Stimulated activated CD4-positive, alpha-beta T cell treated with anti-CD3 and anti-CD28 coated beads, Interleukin-1b, Interleukin-23, amount 100 ng/mL, for 24 hours (primary cell): ENCODE results near the gene DCHS1.

Experiments used
- DNase-seq, 4 experiments: peaks; one replicate each; pipeline ENCODE4 v3.0.0-alpha.2; 2020; ENCODE audit warnings: low read depth in 4 of 4, low spot score in 1 of 4

Gene DCHS1

GRCh38 chr11:6646918-6647679 is 8.5 kb downstream of the DCHS1 start:
- no peak for DNase-seq

GRCh38 chr11:6646576-6646917 is 9.1 kb downstream of the DCHS1 start:
- DNase-seq = no peak

- DNase-seq = no peak
These were observed 9.5 kb downstream of the DCHS1 start for GRCh38 chr11:6646071-6646470.

DNA sequence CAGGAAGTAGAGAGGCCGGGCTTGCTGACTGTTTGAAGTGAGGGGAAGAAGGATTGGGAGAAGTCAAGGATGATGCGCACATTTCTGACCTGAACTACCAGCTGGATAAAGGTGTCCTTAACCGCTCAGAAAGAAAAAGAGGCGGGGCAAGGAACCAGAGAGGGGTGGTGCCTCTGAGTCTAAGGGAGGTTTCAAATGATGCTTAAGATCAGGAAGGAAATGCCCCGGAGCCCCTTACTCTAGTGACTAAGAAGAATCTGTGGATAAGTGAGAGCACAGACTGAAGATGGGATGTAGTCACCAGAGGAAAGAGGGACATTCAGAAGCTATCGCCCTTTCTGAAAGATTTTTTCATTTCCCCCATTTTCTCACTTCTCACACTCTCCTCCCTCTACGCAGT is 12.7 kb downstream of the DCHS1 start:
- no peak for DNase-seq

- no peak for DNase-seq
These were observed 14.5 kb downstream of the DCHS1 start for GRCh38 chr11:6640985-6641701.

DNA sequence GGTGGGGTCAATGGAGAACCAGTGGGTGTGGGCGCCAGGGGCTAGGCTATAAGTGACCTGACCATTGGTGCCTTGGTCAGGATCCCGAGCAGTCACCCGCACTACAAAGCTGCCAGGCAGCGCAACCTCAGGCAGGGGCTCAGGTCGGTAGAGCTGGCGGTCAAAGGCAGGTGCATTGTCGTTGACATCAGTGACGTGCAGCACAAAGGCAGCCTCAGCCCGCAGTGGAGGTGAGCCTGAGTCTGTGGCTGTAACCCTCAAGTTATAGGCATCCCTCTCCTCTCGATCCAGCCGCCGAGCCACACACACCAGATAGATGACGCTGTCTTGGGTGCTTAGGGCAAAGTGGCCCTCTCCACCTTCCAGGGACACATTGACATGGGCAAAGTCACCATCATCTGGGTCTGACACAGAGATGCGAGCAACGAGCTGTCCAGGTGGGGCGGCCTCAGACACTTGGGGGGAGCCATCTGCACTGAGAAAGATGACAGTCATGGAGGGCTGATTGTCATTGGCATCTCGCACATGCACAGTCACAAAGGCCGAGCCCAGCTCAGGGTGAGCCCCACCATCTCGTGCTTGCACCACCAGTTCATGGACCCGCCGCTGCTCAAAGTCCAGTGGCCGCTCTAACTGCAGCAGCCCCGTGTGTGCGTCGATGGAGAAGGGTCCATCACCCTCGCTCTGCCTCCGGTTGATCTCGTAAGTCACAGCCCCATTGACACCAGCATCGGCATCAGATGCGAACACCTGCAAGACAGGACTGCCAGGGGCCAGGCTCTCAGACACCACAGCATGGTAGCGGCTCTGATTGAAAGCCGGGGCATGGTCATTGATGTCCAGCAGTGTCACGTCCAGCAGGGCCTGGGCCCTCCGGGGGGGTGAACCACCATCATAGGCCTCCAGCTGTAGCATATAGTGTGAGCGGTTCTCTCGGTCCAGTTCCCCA is 15.3 kb downstream of the DCHS1 start:
- DNase-seq = no peak

DNA sequence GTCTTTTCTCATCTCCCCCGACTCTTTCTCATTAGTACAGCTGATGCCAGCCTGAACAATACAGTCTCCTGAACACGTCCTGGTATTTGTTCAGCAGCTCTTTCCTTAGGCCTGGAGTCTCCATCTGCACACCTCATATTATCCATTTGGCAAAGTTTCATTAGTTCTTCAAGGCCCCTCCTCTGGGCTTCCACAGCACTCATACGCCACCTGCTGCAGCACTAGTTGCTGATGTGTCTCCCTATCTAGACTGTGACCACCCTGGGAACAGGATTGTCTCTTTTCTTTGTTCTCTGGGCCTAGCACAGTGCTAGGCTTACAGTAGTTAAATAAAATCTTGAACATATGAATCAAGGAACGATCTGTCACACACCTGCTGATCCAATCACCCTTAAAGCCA is 17.2 kb downstream of the DCHS1 start:
- no peak for DNase-seq

GRCh38 chr11:6637871-6638270 is 17.7 kb downstream of the DCHS1 start:
- DNase-seq = no peak

GRCh38 chr11:6636480-6636879 is 19.1 kb downstream of the DCHS1 start:
- DNase-seq = no peak

DNA sequence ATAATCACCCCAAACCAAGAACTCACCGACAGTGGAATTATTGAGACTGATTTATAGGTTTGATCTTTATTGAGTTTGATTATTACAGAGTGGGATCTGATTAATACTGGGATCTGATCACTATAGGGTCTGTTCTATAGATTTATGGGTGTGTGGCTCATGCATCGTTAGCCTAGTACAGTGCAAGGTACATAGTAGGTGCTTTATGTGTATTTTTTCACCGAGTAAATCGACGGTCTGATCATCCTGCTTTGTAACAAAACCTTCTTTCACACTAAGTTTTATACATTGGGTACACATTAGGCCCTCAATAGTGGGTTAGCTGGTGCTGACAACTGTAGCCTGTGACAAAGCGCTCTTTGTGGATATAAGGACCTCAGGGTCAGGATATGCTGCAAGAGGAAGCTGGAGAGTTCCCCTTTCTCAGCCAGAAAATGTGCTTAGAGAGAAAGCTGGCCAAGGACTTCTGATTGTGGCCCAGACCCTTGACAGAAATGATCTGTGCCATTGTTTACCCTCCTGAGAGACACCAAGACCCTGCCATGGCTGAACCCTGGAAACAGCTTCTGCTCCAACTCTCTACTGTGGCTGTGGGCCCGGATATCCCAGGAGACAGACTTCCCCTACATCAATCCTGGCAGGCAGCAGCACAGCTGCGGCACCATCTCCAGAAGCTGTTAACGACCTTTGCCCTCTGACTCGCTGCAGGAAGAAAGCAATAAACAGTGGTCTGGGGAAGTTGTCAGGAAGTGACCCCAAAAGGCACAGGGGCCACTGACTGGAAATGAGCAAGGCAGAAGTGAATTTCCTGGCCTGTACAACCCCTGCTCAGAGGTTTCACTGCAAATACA is 20.3 kb downstream of the DCHS1 start:
- no peak for DNase-seq

- no peak for DNase-seq
These were observed 21.1 kb downstream of the DCHS1 start for GRCh38 chr11:6634534-6634933.

- DNase-seq = no peak
These were observed 21.9 kb downstream of the DCHS1 start for GRCh38 chr11:6633422-6634408.

DNA sequence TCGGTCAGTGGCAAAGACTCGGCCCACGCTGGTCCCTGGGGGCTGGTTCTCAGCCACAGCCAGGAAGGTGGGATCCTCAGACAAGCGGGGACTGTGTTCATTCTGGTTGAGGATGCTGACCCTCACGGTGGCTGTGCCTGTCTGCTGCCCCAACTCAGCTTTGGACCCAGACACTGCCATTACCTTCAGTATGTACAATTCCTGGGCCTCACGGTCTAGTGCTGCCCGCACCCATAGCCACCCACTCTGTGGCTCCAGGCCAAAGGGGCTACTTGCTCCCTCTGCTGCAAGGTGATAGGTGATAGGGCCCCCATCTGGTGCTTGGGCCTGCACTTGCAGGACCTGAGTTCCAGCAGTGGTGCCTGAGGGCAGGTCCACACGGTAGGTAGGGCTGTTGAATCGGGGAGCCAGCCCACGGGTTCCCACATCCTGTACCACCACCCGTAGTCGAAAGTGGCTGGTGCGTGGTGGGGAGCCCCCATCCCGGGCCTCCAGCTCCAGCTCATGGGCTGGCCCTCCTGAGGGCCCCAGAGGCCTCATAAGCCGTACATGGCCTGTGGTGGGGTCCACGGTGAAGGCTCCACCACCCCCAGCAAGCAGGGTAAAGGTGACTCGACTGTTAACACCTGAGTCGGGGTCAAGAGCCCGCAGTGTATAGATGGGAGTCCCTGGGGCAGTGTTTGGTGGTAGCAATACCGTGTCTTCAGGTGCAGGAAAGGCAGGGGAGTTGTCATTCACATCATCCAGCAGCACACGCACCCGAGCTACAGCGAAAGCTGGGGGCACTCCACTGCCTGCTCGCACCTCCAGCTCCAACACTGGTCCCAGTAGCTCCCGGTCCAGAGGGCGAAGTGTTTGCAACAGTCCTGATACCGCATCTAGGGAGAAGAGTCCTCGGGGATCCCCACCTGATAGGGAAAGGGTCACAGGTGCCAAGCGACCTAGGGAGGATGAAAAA is 23.2 kb downstream of the DCHS1 start:
- no peak for DNase-seq

- no peak for DNase-seq
These were observed 24.2 kb downstream of the DCHS1 start for GRCh38 chr11:6631361-6631890.

GRCh38 chr11:6630632-6631291 is 24.8 kb downstream of the DCHS1 start:
- DNase-seq = no peak

GRCh38 chr11:6629892-6630631 is 25.5 kb downstream of the DCHS1 start:
- no peak for DNase-seq

DNA sequence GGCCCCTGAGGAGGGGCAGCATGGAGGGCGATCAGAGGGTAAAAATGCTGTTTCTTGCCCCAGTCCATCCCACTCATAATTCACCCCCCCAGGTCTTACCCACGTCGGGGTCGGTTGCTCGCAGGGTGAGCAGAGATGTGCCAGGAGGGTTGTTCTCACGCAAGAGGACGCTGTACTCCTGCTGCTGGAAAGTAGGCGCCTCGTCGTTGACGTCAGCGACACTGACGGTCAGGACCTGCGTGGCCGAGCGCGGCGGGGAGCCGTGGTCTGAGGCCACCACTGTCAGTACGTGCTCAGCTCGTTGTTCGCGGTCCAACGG is 26.1 kb downstream of the DCHS1 start:
- DNase-seq = no peak
